Lower lobe of right lung (tissue), 2 donors: ENCODE results near the gene PCDH9. TPM values are rescaled to one million over a fixed set of nuclear protein-coding genes. Genes with fewer than 3 reads are reported as not detected.

Experiments used
- ATAC-seq, 2 donors: fragments of 200-7000 bp; cut with Tn5 transposase; one replicate each; pipeline ENCODE4 v1.9.1; 2020 to 2022; ENCODE audit warnings: mild to moderate bottlenecking in 2 of 2, moderate library complexity in 2 of 2
- DNase-seq: peaks from one replicate; pipeline ENCODE4 v3.0.0-alpha.2; 2020
- H3K27ac ChIP-seq: fragments of 200-600 bp; one replicate; pipeline ENCODE4 v1.8.0; 2022
- H3K27me3 ChIP-seq: fragments of 200-600 bp; one replicate; pipeline ENCODE4 v1.8.0; 2022; ENCODE audit warnings: low read depth
- H3K36me3 ChIP-seq: fragments of 200-600 bp; one replicate; pipeline ENCODE4 v1.8.0; 2022; ENCODE audit warnings: mild to moderate bottlenecking
- H3K4me1 ChIP-seq: fragments of 200-600 bp; one replicate; pipeline ENCODE4 v1.8.0; 2022
- H3K4me3 ChIP-seq: fragments of 200-600 bp; one replicate; pipeline ENCODE4 v1.8.0; 2022; ENCODE audit warnings: mild to moderate bottlenecking
- H3K9me3 ChIP-seq: fragments of 200-600 bp; one replicate; pipeline ENCODE4 v1.8.0; 2022
- intact Hi-C: fragments of 100-400 bp; cut with DNase I; formaldehyde crosslinking; loops from one replicate; pipeline ENCODE4 v1.11.0; 2022
- total RNA-seq: library from RNA; stranded (reverse); fragmentation: NEBNext Ultra II Directional; extraction: Animal tissue kit (Norgen Biotek cat#: 25700); gene quantifications from one replicate; pipeline ENCODE4 v1.2.1, GENCODE V29; 2021
- TF ChIP-seq, protein P1 (sequence below): fragments of 200-600 bp; IDR thresholded peaks from one replicate; pipeline ENCODE4 v1.8.0; 2022; ENCODE audit warnings: antibody characterized with exemption, mild to moderate bottlenecking
- donor health status: DM: no; HTN: yes; CAD: no; lungs with severe emphysema.

PCDH9 gene
- total RNA-seq, 1 donor from 2014 or later = 8.9 TPM

DNA sequence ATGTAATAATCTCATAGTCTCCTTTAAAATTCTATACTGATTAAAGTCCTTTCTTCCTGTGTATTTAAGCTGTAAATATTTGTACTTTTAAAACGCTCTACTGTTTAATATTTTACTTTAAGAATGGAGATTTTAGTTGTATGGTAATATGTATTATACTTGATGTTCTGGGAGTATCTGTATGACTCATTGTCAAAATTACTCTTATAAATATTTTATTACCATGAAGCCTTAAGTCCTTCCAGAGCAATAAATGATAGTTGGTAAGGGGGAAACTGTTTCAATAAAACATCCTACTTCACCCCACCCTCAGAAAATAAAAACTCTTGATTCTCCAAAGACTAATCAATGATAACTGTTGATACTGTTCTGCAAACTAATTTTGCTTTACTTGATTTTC lies 6.4 kb downstream of the PCDH9 start:
- no peak for DNase-seq
- H3K4me3 ChIP-seq = peak overlapping the region; percentile 36
- TF ChIP-seq, protein P1, sequence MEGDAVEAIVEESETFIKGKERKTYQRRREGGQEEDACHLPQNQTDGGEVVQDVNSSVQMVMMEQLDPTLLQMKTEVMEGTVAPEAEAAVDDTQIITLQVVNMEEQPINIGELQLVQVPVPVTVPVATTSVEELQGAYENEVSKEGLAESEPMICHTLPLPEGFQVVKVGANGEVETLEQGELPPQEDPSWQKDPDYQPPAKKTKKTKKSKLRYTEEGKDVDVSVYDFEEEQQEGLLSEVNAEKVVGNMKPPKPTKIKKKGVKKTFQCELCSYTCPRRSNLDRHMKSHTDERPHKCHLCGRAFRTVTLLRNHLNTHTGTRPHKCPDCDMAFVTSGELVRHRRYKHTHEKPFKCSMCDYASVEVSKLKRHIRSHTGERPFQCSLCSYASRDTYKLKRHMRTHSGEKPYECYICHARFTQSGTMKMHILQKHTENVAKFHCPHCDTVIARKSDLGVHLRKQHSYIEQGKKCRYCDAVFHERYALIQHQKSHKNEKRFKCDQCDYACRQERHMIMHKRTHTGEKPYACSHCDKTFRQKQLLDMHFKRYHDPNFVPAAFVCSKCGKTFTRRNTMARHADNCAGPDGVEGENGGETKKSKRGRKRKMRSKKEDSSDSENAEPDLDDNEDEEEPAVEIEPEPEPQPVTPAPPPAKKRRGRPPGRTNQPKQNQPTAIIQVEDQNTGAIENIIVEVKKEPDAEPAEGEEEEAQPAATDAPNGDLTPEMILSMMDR = no peak
- intact Hi-C loops = no loop called here
- H3K27me3 ChIP-seq = no peaks in the 10 kb centered on the region
- peaks cover 18% of the 10 kb centered on the region for H3K4me1 ChIP-seq
- H3K36me3 ChIP-seq = no peaks in the 10 kb centered on the region
- H3K9me3 ChIP-seq = no peaks in the 10 kb centered on the region
- H3K27ac ChIP-seq = no peak overlapping the region
- ATAC-seq = peak in 1 of 2 donors; percentile 34

- Histone ChIP-seq H3K4me1 (peaks cover 11% of the 10 kb centered on the region), H3K27ac (no peak overlapping the region), H3K27me3 (no peaks in the 10 kb centered on the region), H3K9me3 (no peaks in the 10 kb centered on the region), H3K4me3 (no peak overlapping the region), H3K36me3 (no peaks in the 10 kb centered on the region)
- TF ChIP-seq, protein P1 = no peak
- intact Hi-C loops = no loop called here
- DNase-seq = no peak
- peak in 1 of 2 donors; percentile 31 for ATAC-seq
Measured at GRCh38 chr13:67223024-67223423, 7.1 kb downstream of the PCDH9 start.

DNA sequence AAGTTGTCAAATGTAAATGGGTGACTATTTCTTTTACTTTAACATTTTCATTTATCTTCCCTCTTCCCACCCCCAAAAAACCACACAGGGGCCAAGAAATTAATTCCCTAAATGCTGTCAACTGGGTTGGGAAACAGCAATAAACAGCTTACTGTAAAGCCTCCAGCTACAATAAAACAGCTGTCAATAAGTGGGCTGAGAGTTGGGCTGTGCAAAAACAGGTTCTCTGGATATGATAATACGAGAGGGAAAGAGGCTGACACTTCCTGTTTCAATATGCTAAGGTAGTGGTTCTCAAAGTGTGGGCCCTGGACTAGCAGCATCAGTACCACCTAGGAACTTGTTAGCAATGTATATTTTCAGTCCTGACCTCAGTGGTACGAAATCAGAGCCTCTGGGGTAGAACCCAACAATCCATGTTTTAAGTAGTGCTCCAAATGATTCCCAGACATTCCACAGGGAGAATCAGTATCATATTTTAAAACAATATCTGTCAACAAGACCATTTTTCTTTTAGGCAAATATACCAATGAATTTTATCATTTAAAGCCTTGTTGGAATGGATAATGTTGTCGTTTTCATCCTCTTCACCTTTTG lies 8.4 kb downstream of the PCDH9 start:
- intact Hi-C loops = no loop called here
- Histone ChIP-seq H3K9me3 (no peaks in the 10 kb centered on the region), H3K27me3 (no peaks in the 10 kb centered on the region), H3K4me1 (peaks cover 11% of the 10 kb centered on the region), H3K4me3 (no peak overlapping the region), H3K36me3 (no peaks in the 10 kb centered on the region), H3K27ac (no peak overlapping the region)
- TF ChIP-seq, protein P1 = no peak
- ATAC-seq (no peak), DNase-seq (no peak)

DNA sequence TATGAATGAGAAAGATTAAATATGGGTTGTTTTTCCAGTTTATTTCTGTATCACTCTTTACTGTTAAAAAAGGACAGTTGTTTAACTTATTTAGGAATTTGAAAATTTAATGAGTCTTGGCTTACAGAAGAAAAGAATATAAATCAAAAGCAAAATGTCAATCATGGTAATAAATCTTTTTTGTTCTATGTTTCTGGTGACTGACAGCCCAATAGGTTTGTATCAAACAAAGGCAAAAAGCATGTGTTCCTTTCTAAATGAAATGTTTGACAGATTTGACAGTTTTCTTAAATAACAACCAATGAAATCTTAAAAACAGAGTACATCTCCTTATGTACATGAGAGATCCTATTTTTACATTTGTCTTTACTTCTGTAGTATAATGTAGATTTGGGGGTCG lies 11.0 kb downstream of the PCDH9 start:
- ATAC-seq (no peak), DNase-seq (no peak)
- Histone ChIP-seq H3K4me3 (no peak overlapping the region), H3K36me3 (no peaks in the 10 kb centered on the region), H3K27ac (no peak overlapping the region), H3K27me3 (no peaks in the 10 kb centered on the region), H3K4me1 (peaks cover 11% of the 10 kb centered on the region), H3K9me3 (no peaks in the 10 kb centered on the region)
- TF ChIP-seq, protein P1 = no peak
- intact Hi-C loops = no loop called here

DNA sequence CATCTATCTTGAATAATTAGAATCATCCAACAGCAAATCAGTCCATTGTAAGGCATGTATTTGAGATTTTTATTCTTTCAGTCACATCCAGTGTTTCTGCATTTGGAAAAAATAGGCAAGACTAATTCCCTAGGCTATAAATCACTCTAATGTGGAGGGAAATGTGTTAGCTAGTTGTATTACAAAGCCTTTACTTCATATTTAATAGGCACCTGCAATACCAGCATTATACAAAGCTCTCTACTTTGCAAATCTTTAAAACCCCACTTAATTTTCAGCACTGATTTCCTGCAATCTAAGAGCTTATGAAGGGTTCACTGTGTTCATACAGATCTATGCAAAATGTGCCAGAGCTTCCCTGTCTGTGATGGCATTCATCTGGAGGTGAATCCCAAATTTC lies 12.3 kb downstream of the PCDH9 start:
- DNase-seq (no peak), ATAC-seq (no peak)
- H3K36me3 ChIP-seq = no peaks in the 10 kb centered on the region
- TF ChIP-seq, protein P1 = no peak
- no peak overlapping the region for H3K4me3 ChIP-seq
- H3K27me3 ChIP-seq = no peaks in the 10 kb centered on the region
- peaks cover 7% of the 10 kb centered on the region for H3K4me1 ChIP-seq
- H3K27ac ChIP-seq = no peak overlapping the region
- intact Hi-C loops = no loop called here
- no peaks in the 10 kb centered on the region for H3K9me3 ChIP-seq

DNA sequence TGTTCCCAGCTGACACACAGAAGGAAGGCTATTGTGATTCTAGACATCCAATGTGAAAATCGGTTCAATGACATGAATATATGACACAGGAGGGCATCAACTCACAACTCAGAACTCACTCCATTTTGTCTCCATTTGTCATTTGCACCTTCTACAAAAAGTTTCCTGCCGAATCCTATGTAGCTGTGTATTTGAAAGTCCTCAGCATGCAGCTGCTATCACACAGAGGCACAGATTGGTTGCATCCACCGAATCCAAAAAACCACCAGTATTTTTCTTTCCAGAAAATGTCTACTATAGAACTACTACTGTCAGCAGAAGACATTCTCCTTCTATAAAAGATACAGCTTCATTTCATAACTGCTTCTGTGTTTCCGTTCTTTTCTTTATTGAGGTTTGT lies 13.3 kb downstream of the PCDH9 start:
- intact Hi-C loops = no loop called here
- TF ChIP-seq, protein P1 = no peak
- no peak for DNase-seq

More for the DNA sequence above, 13.3 kb downstream of the PCDH9 start:
- H3K9me3 ChIP-seq = no peaks in the 10 kb centered on the region
- no peak overlapping the region for H3K4me3 ChIP-seq
- ATAC-seq = no peak
- no peaks in the 10 kb centered on the region for H3K27me3 ChIP-seq
- H3K36me3 ChIP-seq = no peaks in the 10 kb centered on the region
- no peak overlapping the region for H3K27ac ChIP-seq
- peaks cover 6% of the 10 kb centered on the region for H3K4me1 ChIP-seq
